GM12878 (cell line): ENCODE results near the gene TGIF2.

Experiments used
- CBX3 ChIP-seq: fragments of 200-600 bp; sonication (generic); IDR thresholded peaks from 2 replicates; pipeline ENCODE4 v1.6.1; 2016; ENCODE audit warnings: low read depth, borderline replicate concordance
- CHD1 ChIP-seq: IDR thresholded peaks from 2 replicates; pipeline ENCODE4 v1.6.1; 2012; ENCODE audit warnings: low read depth, low read length, improper control_type of control experiment
- DPF2 ChIP-seq: fragments of 450-650 bp; IDR thresholded peaks from 2 replicates; pipeline ENCODE4 v1.6.1; 2017; ENCODE audit warnings: mild to moderate bottlenecking
- POLR2A ChIP-seq: IDR thresholded peaks from 2 replicates; pipeline ENCODE4 v1.6.1; 2011; ENCODE audit warnings: low read depth, mild to moderate bottlenecking, low read length
- SMAD1 ChIP-seq: fragments of 450-650 bp; IDR thresholded peaks from 2 replicates; pipeline ENCODE4 v1.6.1; 2018; ENCODE audit warnings: mild to moderate bottlenecking, low read depth; ENCODE audit not compliant: partially characterized antibody
- SMC3 ChIP-seq: IDR thresholded peaks from 2 replicates; pipeline ENCODE4 v1.6.1; 2011; ENCODE audit warnings: low read length, improper control_type of control experiment, borderline replicate concordance
- TCF12 ChIP-seq: IDR thresholded peaks from 2 replicates; pipeline ENCODE4 v1.6.1; 2011; ENCODE audit warnings: low read depth, mild to moderate bottlenecking, low read length
- TF ChIP-seq, protein P1 (sequence below): IDR thresholded peaks from 2 replicates; pipeline ENCODE4 v1.6.1; 2012; ENCODE audit warnings: low read depth, low read length, improper control_type of control experiment
- TF ChIP-seq, protein P2 (sequence below), 3 experiments: IDR thresholded peaks in 2 of 3; conservative IDR thresholded peaks in 1 of 3; 2 replicates each; pipeline ENCODE4 v1.5.1; 2011; ENCODE audit warnings: low read depth in 3 of 3, low read length in 3 of 3, mild to moderate bottlenecking in 3 of 3, control low read depth in 2 of 3, moderate library complexity in 2 of 3, inconsistent platforms in 1 of 3, mixed read lengths in 1 of 3; ENCODE audit not compliant: control insufficient read depth in 2 of 3, insufficient read depth in 1 of 3; ENCODE audit errors: extremely low read depth in 1 of 3

DNA sequence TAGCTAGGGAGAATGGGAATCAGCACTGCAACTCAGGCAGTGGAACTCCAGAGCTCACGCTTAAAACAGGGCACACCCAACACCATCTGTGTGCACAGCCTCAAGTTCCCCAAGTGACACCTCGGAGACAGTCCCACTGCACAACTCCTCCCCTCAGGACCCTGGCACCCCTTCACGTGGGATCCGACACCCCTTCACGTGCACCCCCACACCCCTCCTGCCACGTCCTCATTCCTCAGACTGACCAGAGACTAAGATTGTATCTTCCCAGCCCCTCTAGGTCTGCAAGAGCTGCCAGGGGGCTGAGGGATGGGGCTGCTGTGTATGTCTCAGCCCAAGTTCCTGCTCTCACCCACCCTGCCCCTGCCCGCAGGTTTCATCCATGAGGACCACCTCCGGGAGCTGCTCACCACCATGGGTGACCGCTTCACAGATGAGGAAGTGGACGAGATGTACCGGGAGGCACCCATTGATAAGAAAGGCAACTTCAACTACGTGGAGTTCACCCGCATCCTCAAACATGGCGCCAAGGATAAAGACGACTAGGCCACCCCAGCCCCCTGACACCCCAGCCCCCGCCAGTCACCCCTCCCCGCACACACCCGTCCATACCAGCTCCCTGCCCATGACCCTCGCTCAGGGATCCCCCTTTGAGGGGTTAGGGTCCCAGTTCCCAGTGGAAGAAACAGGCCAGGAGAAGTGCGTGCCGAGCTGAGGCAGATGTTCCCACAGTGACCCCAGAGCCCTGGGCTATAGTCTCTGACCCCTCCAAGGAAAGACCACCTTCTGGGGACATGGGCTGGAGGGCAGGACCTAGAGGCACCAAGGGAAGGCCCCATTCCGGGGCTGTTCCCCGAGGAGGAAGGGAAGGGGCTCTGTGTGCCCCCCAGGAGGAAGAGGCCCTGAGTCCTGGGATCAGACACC lies 24.4 kb upstream of the TGIF2 start:
- TF ChIP-seq CHD1 = no peak
- TF ChIP-seq SMAD1 = no peak
- no peak for TF ChIP-seq TCF12
- TF ChIP-seq DPF2 = no peak
- TF ChIP-seq POLR2A = no peak
- TF ChIP-seq, protein P1, sequence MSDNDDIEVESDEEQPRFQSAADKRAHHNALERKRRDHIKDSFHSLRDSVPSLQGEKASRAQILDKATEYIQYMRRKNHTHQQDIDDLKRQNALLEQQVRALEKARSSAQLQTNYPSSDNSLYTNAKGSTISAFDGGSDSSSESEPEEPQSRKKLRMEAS = no peak
- TF ChIP-seq, protein P2, sequence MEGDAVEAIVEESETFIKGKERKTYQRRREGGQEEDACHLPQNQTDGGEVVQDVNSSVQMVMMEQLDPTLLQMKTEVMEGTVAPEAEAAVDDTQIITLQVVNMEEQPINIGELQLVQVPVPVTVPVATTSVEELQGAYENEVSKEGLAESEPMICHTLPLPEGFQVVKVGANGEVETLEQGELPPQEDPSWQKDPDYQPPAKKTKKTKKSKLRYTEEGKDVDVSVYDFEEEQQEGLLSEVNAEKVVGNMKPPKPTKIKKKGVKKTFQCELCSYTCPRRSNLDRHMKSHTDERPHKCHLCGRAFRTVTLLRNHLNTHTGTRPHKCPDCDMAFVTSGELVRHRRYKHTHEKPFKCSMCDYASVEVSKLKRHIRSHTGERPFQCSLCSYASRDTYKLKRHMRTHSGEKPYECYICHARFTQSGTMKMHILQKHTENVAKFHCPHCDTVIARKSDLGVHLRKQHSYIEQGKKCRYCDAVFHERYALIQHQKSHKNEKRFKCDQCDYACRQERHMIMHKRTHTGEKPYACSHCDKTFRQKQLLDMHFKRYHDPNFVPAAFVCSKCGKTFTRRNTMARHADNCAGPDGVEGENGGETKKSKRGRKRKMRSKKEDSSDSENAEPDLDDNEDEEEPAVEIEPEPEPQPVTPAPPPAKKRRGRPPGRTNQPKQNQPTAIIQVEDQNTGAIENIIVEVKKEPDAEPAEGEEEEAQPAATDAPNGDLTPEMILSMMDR (IDR thresholded peaks at IDR 0.05 in 2 of 3, conservative IDR thresholded peaks at IDR 0.05 in 1 of 3; ENCODE audit: control insufficient read depth in 2 of 3, extremely low read depth in 1 of 3, insufficient read depth in 1 of 3, low read depth in 3 of 3, low read length in 3 of 3) = no peak
- TF ChIP-seq SMC3 = no peak
- TF ChIP-seq CBX3 = no peak
